HG03280 (cell line): ENCODE results near the gene TCTA.

Experiments used
- ATAC-seq: cut with Tn5 transposase; IDR thresholded peaks from one replicate; pipeline ENCODE4 v1.9.1; 2021; ENCODE audit warnings: mild to moderate bottlenecking, moderate library complexity; ENCODE audit not compliant: unreplicated experiment

The TCTA gene

GRCh38 chr3:49456466-49456865 lies 44.2 kb downstream of the TCTA start:
- no peak for ATAC-seq

GRCh38 chr3:49460188-49460890 lies 48.1 kb downstream of the TCTA start:
- ATAC-seq = no peak

- no peak for ATAC-seq
These were observed 48.7 kb downstream of the TCTA start for GRCh38 chr3:49460956-49461355.

- ATAC-seq = no peak
These were observed 49.4 kb downstream of the TCTA start for GRCh38 chr3:49461443-49462171.

GRCh38 chr3:49462222-49462621 lies 50.0 kb downstream of the TCTA start:
- ATAC-seq = no peak

- no peak for ATAC-seq
These were observed 53.2 kb downstream of the TCTA start for GRCh38 chr3:49465270-49466034.
